GM23338 (cell line): Measurements from ENCODE around the gene AP4S1. TPM values are rescaled to one million over a fixed set of nuclear protein-coding genes. Genes with fewer than 3 reads are reported as not detected.

Experiments used
- ATAC-seq: fragments of 200-7000 bp; cut with Tn5 transposase; 3 replicates; pipeline ENCODE4 v1.9.1; 2020
- DNase-seq: peaks from one replicate; pipeline ENCODE4 v3.0.0-alpha.2; 2015; ENCODE audit warnings: low spot score
- H2AFZ ChIP-seq: fragments of 200-600 bp; sonication (generic); 2 replicates; pipeline ENCODE4 v1.8.0; 2016; ENCODE audit warnings: antibody characterized with exemption, mild to moderate bottlenecking, moderate library complexity
- H3F3A ChIP-seq: fragments of 200-600 bp; sonication (generic); replicated peaks from 2 replicates; pipeline ENCODE4 v1.8.0; 2017; ENCODE audit warnings: antibody characterized with exemption, mixed run types, low read depth
- H3K27ac ChIP-seq: fragments of 200-600 bp; sonication (generic); 2 replicates; pipeline ENCODE4 v1.6.1; 2016; ENCODE audit warnings: low read depth
- H3K27me3 ChIP-seq: fragments of 200-600 bp; sonication (generic); 2 replicates; pipeline ENCODE4 v1.8.0; 2016; ENCODE audit warnings: mild to moderate bottlenecking, mixed run types, moderate library complexity; ENCODE audit not compliant: insufficient read depth
- H3K36me3 ChIP-seq: fragments of 200-600 bp; sonication (generic); 2 replicates; pipeline ENCODE4 v1.8.0; 2016; ENCODE audit warnings: mild to moderate bottlenecking; ENCODE audit not compliant: insufficient read depth
- H3K4me1 ChIP-seq: fragments of 200-600 bp; sonication (generic); 2 replicates; pipeline ENCODE4 v1.8.0; 2016; ENCODE audit warnings: mild to moderate bottlenecking, moderate library complexity; ENCODE audit not compliant: insufficient read depth
- H3K4me2 ChIP-seq: fragments of 200-600 bp; sonication (generic); 2 replicates; pipeline ENCODE4 v1.7.1; 2017; ENCODE audit warnings: mixed run types
- H3K4me3 ChIP-seq: fragments of 200-600 bp; sonication (generic); 2 replicates; pipeline ENCODE4 v1.6.1; 2016; ENCODE audit warnings: mixed run types
- H3K79me2 ChIP-seq: fragments of 200-600 bp; sonication (generic); replicated peaks from 2 replicates; pipeline ENCODE4 v1.8.0; 2017; ENCODE audit warnings: mild to moderate bottlenecking; ENCODE audit not compliant: insufficient read depth
- H3K9me2 ChIP-seq: fragments of 200-600 bp; sonication (generic); 2 replicates; pipeline ENCODE4 v1.8.0; 2017; ENCODE audit not compliant: insufficient read depth
- H4K20me1 ChIP-seq: fragments of 200-600 bp; sonication (generic); replicated peaks from 2 replicates; pipeline ENCODE4 v1.8.0; 2017; ENCODE audit warnings: mild to moderate bottlenecking; ENCODE audit not compliant: insufficient read depth
- H3K27ac Mint-ChIP-seq: 2 replicates; pipeline ENCODE4 v1.8.0; 2020; ENCODE audit warnings: inconsistent platforms, mild to moderate bottlenecking, moderate library complexity, mixed read lengths
- H3K27me3 Mint-ChIP-seq: 3 replicates; pipeline ENCODE4 v1.8.0; 2022; ENCODE audit warnings: low read depth, mild to moderate bottlenecking, moderate library complexity, mixed read lengths, inconsistent platforms; ENCODE audit not compliant: insufficient read depth, poor library complexity
- H3K36me3 Mint-ChIP-seq: 3 replicates; pipeline ENCODE4 v1.8.0; 2021; ENCODE audit warnings: low read depth, mild to moderate bottlenecking, inconsistent platforms, moderate library complexity, mixed read lengths
- H3K4me1 Mint-ChIP-seq: 3 replicates; pipeline ENCODE4 v1.8.0; 2020; ENCODE audit warnings: mild to moderate bottlenecking, inconsistent platforms, mixed read lengths
- H3K4me3 Mint-ChIP-seq: 3 replicates; pipeline ENCODE4 v1.8.0; 2021; ENCODE audit warnings: moderate library complexity, mild to moderate bottlenecking, inconsistent platforms, mixed read lengths
- H3K9me3 Mint-ChIP-seq: 3 replicates; pipeline ENCODE4 v1.8.0; 2020; ENCODE audit warnings: moderate library complexity, mild to moderate bottlenecking, inconsistent platforms, mixed read lengths
- JUNB ChIP-seq: IDR thresholded peaks from one replicate; pipeline ENCODE4 v1.6.1; 2016; ENCODE audit warnings: antibody characterized with exemption; ENCODE audit not compliant: unreplicated experiment
- NANOG ChIP-seq: IDR thresholded peaks from 2 replicates; pipeline ENCODE4 v1.6.1; 2016; ENCODE audit warnings: antibody characterized with exemption, borderline replicate concordance
- STAT1 ChIP-seq: IDR thresholded peaks from one replicate; pipeline ENCODE4 v1.6.1; 2016; ENCODE audit warnings: antibody characterized with exemption; ENCODE audit not compliant: unreplicated experiment
- polyA plus RNA-seq: library from polyadenylated mRNA; unstranded; fragments of >200 nt; fragmentation: Nextera tagmentation; extraction: Ambion mirVana; gene quantifications from 2 replicates; pipeline ENCODE4 v1.2.1, GENCODE V29; 2016
- total RNA-seq: library from RNA; depleted of rRNA; stranded (reverse); fragments of >200 nt; shearing (Covaris generic); gene quantifications from 2 replicates; pipeline ENCODE4 v1.2.3, GENCODE V29; 2014
- TF ChIP-seq, protein P1 (sequence below): fragments of 250-450 bp; sonication (Bioruptor Pico); IDR thresholded peaks from 2 replicates; pipeline ENCODE4 v1.5.0; 2020; ENCODE audit warnings: mild to moderate bottlenecking, moderate library complexity
- TF ChIP-seq, protein P2 (sequence below), 2 experiments: fragments of 200-600 bp in 1 of 2; sonication (generic) in 1 of 2; conservative IDR thresholded peaks; 2 replicates each; pipeline versions ENCODE4 v1.5.1 to v1.6.1; 2016 to 2017; ENCODE audit warnings: antibody characterized with exemption in 2 of 2, low read depth in 2 of 2, mild to moderate bottlenecking in 2 of 2, moderate library complexity in 1 of 2
- TF ChIP-seq, protein P3 (sequence below): IDR thresholded peaks from one replicate; pipeline ENCODE4 v1.6.1; 2018; ENCODE audit warnings: antibody characterized with exemption; ENCODE audit not compliant: unreplicated experiment

The AP4S1 gene
- total and polyA plus RNA-seq, 2 experiments from 2014 or later: 13.4 to 15.7 TPM

DNA sequence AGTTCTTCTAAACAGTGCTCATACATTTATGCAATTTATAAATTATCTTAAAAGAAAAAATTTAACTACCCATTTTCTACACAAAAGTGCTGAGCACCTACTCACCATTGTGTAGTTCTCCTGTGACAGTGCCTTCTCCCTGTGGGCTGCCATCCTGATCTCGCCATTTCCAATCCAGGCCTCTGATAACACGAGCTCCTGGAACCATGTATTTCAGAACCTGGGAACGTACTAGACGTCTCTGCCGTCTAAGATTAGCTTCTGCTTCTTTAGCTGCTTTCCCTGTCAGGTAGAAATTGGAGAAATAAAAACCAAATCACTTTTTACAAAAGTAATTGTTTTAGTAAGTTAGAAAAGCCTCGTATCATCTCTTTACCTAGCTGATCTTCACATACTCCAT is 107.7 kb downstream of the AP4S1 start:
- Mint-ChIP-seq H3K27me3 (no peaks in the 10 kb centered on the region), H3K9me3 (no peaks in the 10 kb centered on the region), H3K36me3 (peaks cover 45% of the 10 kb centered on the region), H3K27ac (no peak overlapping the region), H3K4me3 (no peak overlapping the region), H3K4me1 (no peaks in the 10 kb centered on the region)
- Histone ChIP-seq H3K4me2 (no peak overlapping the region), H3K4me1 (no peaks in the 10 kb centered on the region), H3K9me2 (no peaks in the 10 kb centered on the region), H4K20me1 (no peaks in the 10 kb centered on the region), H3F3A (no peaks in the 10 kb centered on the region), H3K4me3 (no peak overlapping the region), H3K27me3 (no peaks in the 10 kb centered on the region), H3K27ac (no peak overlapping the region), H2AFZ (no peak overlapping the region), H3K79me2 (no peaks in the 10 kb centered on the region), H3K36me3 (peaks cover 12% of the 10 kb centered on the region; the same call in 1 of the 2 replicates)
- ATAC-seq (no peak), DNase-seq (no peak)
- TF ChIP-seq, protein P1, sequence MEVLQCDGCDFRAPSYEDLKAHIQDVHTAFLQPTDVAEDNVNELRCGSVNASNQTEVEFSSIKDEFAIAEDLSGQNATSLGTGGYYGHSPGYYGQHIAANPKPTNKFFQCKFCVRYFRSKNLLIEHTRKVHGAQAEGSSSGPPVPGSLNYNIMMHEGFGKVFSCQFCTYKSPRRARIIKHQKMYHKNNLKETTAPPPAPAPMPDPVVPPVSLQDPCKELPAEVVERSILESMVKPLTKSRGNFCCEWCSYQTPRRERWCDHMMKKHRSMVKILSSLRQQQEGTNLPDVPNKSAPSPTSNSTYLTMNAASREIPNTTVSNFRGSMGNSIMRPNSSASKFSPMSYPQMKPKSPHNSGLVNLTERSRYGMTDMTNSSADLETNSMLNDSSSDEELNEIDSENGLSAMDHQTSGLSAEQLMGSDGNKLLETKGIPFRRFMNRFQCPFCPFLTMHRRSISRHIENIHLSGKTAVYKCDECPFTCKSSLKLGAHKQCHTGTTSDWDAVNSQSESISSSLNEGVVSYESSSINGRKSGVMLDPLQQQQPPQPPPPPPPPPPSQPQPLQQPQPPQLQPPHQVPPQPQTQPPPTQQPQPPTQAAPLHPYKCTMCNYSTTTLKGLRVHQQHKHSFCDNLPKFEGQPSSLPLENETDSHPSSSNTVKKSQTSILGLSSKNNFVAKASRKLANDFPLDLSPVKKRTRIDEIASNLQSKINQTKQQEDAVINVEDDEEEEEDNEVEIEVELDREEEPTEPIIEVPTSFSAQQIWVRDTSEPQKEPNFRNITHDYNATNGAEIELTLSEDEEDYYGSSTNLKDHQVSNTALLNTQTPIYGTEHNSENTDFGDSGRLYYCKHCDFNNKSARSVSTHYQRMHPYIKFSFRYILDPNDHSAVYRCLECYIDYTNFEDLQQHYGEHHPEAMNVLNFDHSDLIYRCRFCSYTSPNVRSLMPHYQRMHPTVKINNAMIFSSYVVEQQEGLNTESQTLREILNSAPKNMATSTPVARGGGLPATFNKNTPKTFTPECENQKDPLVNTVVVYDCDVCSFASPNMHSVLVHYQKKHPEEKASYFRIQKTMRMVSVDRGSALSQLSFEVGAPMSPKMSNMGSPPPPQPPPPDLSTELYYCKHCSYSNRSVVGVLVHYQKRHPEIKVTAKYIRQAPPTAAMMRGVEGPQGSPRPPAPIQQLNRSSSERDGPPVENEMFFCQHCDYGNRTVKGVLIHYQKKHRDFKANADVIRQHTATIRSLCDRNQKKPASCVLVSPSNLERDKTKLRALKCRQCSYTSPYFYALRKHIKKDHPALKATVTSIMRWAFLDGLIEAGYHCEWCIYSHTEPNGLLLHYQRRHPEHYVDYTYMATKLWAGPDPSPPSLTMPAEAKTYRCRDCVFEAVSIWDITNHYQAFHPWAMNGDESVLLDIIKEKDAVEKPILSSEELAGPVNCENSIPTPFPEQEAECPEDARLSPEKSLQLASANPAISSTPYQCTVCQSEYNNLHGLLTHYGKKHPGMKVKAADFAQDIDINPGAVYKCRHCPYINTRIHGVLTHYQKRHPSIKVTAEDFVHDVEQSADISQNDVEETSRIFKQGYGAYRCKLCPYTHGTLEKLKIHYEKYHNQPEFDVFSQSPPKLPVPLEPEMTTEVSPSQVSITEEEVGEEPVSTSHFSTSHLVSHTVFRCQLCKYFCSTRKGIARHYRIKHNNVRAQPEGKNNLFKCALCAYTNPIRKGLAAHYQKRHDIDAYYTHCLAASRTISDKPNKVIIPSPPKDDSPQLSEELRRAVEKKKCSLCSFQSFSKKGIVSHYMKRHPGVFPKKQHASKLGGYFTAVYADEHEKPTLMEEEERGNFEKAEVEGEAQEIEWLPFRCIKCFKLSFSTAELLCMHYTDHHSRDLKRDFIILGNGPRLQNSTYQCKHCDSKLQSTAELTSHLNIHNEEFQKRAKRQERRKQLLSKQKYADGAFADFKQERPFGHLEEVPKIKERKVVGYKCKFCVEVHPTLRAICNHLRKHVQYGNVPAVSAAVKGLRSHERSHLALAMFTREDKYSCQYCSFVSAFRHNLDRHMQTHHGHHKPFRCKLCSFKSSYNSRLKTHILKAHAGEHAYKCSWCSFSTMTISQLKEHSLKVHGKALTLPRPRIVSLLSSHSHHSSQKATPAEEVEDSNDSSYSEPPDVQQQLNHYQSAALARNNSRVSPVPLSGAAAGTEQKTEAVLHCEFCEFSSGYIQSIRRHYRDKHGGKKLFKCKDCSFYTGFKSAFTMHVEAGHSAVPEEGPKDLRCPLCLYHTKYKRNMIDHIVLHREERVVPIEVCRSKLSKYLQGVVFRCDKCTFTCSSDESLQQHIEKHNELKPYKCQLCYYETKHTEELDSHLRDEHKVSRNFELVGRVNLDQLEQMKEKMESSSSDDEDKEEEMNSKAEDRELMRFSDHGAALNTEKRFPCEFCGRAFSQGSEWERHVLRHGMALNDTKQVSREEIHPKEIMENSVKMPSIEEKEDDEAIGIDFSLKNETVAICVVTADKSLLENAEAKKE (CRISPR knock-in tag): no peak
- no peak for TF ChIP-seq NANOG
- TF ChIP-seq, protein P2, sequence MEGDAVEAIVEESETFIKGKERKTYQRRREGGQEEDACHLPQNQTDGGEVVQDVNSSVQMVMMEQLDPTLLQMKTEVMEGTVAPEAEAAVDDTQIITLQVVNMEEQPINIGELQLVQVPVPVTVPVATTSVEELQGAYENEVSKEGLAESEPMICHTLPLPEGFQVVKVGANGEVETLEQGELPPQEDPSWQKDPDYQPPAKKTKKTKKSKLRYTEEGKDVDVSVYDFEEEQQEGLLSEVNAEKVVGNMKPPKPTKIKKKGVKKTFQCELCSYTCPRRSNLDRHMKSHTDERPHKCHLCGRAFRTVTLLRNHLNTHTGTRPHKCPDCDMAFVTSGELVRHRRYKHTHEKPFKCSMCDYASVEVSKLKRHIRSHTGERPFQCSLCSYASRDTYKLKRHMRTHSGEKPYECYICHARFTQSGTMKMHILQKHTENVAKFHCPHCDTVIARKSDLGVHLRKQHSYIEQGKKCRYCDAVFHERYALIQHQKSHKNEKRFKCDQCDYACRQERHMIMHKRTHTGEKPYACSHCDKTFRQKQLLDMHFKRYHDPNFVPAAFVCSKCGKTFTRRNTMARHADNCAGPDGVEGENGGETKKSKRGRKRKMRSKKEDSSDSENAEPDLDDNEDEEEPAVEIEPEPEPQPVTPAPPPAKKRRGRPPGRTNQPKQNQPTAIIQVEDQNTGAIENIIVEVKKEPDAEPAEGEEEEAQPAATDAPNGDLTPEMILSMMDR (conservative IDR thresholded peaks at IDR 0.05; ENCODE audit: low read depth in 2 of 2): no peak
- TF ChIP-seq STAT1: no peak
- TF ChIP-seq, protein P3, sequence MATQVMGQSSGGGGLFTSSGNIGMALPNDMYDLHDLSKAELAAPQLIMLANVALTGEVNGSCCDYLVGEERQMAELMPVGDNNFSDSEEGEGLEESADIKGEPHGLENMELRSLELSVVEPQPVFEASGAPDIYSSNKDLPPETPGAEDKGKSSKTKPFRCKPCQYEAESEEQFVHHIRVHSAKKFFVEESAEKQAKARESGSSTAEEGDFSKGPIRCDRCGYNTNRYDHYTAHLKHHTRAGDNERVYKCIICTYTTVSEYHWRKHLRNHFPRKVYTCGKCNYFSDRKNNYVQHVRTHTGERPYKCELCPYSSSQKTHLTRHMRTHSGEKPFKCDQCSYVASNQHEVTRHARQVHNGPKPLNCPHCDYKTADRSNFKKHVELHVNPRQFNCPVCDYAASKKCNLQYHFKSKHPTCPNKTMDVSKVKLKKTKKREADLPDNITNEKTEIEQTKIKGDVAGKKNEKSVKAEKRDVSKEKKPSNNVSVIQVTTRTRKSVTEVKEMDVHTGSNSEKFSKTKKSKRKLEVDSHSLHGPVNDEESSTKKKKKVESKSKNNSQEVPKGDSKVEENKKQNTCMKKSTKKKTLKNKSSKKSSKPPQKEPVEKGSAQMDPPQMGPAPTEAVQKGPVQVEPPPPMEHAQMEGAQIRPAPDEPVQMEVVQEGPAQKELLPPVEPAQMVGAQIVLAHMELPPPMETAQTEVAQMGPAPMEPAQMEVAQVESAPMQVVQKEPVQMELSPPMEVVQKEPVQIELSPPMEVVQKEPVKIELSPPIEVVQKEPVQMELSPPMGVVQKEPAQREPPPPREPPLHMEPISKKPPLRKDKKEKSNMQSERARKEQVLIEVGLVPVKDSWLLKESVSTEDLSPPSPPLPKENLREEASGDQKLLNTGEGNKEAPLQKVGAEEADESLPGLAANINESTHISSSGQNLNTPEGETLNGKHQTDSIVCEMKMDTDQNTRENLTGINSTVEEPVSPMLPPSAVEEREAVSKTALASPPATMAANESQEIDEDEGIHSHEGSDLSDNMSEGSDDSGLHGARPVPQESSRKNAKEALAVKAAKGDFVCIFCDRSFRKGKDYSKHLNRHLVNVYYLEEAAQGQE: no peak
- TF ChIP-seq JUNB: no peak
